Right lobe of liver (tissue), 4 donors: ENCODE results near the gene PDGFD.

Experiments
- CTCF ChIP-seq, 4 donors: fragments of 200-600 bp in 3 of 4; fragments of 450-650 bp in 1 of 4; IDR thresholded peaks; one replicate each; pipeline versions ENCODE4 v1.5.1 to v1.8.0; 2016 to 2022; ENCODE audit warnings: antibody characterized with exemption in 4 of 4, mild to moderate bottlenecking in 2 of 4
- POLR2A ChIP-seq: fragments of 450-650 bp; IDR thresholded peaks from one replicate; pipeline ENCODE4 v1.6.1; 2017; ENCODE audit warnings: antibody characterized with exemption, mild to moderate bottlenecking
- donor health status: DM: no; HTN: no; CAD: no.
- donor health status: DM: no; HTN: no; CAD: no.
- donor health status: DM: no; HTN: yes; CAD: no.

- no peak for TF ChIP-seq POLR2A
- TF ChIP-seq CTCF (IDR thresholded peaks at IDR 0.05), result no peak
These were observed 583 bp downstream of the PDGFD start for GRCh38 chr11:104163100-104164027.
